KMS-11 (cell line): ENCODE measurements around the gene CDH4.

Experiments
- H2AFZ ChIP-seq: fragments of 200-600 bp; sonication (generic); 2 replicates; pipeline ENCODE4 v1.6.1; 2016; ENCODE audit warnings: antibody characterized with exemption, mixed run types, low read depth
- H3K27ac ChIP-seq: fragments of 200-600 bp; sonication (generic); 2 replicates; pipeline ENCODE4 v1.6.1; 2016; ENCODE audit warnings: mild to moderate bottlenecking, mixed run types
- H3K27me3 ChIP-seq: fragments of 200-600 bp; sonication (generic); 2 replicates; pipeline ENCODE4 v1.6.1; 2017; ENCODE audit warnings: mild to moderate bottlenecking, low read depth, mixed run types, moderate library complexity; ENCODE audit not compliant: insufficient read depth
- H3K36me3 ChIP-seq: fragments of 200-600 bp; sonication (generic); 2 replicates; pipeline ENCODE4 v1.6.1; 2017; ENCODE audit warnings: mild to moderate bottlenecking, mixed run types; ENCODE audit not compliant: insufficient read depth
- H3K4me1 ChIP-seq: fragments of 200-600 bp; sonication (generic); 2 replicates; pipeline ENCODE4 v1.6.1; 2016; ENCODE audit warnings: mild to moderate bottlenecking, low read depth, mixed run types; ENCODE audit not compliant: poor library complexity, severe bottlenecking
- H3K4me2 ChIP-seq: fragments of 200-600 bp; sonication (generic); 2 replicates; pipeline ENCODE4 v1.7.0; 2016; ENCODE audit warnings: mild to moderate bottlenecking, mixed run types
- H3K4me3 ChIP-seq: fragments of 200-600 bp; sonication (generic); IDR thresholded peaks from 2 replicates; pipeline ENCODE4 v1.6.1; 2017; ENCODE audit warnings: low read depth, low read length, mixed read lengths; ENCODE audit not compliant: insufficient read depth
- H3K79me2 ChIP-seq: fragments of 200-600 bp; sonication (generic); 2 replicates; pipeline ENCODE4 v1.6.1; 2016; ENCODE audit warnings: low read depth, mixed run types; ENCODE audit not compliant: insufficient read depth
- H3K9ac ChIP-seq: fragments of 200-600 bp; sonication (generic); 2 replicates; pipeline ENCODE4 v1.6.1; 2016; ENCODE audit warnings: mild to moderate bottlenecking, mixed run types
- H4K20me1 ChIP-seq: fragments of 200-600 bp; sonication (generic); 2 replicates; pipeline ENCODE4 v1.6.1; 2016; ENCODE audit warnings: mild to moderate bottlenecking, mixed run types; ENCODE audit not compliant: insufficient read depth
- CTCF ChIP-seq: fragments of 200-600 bp; sonication (generic); conservative IDR thresholded peaks from 2 replicates; pipeline ENCODE4 v1.6.1; 2017; ENCODE audit warnings: low read depth, mild to moderate bottlenecking, antibody characterized with exemption, low read length, moderate library complexity, mixed read lengths

Gene CDH4

GRCh38 chr20:61297986-61298385, 45.9 kb downstream of the CDH4 start:
- H3K36me3 ChIP-seq: no peaks in the 10 kb centered on the region
- H3K4me3 ChIP-seq: no peak overlapping the region
- H3K9ac ChIP-seq: no peak overlapping the region
- no peak overlapping the region for H3K4me2 ChIP-seq
- H3K27me3 ChIP-seq: no peaks in the 10 kb centered on the region; the same call in 1 of the 2 replicates
- TF ChIP-seq CTCF: no peak
- no peaks in the 10 kb centered on the region for H3K4me1 ChIP-seq
- H2AFZ ChIP-seq: no peak overlapping the region
- no peaks in the 10 kb centered on the region for H4K20me1 ChIP-seq
- no peaks in the 10 kb centered on the region for H3K79me2 ChIP-seq
- H3K27ac ChIP-seq: no peak overlapping the region

- TF ChIP-seq CTCF: no peak
- Histone ChIP-seq H3K9ac (no peak overlapping the region), H3K4me1 (no peaks in the 10 kb centered on the region), H2AFZ (no peak overlapping the region), H3K27ac (no peak overlapping the region), H3K4me2 (no peak overlapping the region), H3K4me3 (no peak overlapping the region), H4K20me1 (no peaks in the 10 kb centered on the region), H3K27me3 (no peaks in the 10 kb centered on the region; the same call in 1 of the 2 replicates), H3K36me3 (no peaks in the 10 kb centered on the region), H3K79me2 (no peaks in the 10 kb centered on the region)
These were observed 46.6 kb downstream of the CDH4 start for GRCh38 chr20:61298661-61299060.

- no peak overlapping the region for H3K4me2 ChIP-seq
- no peak for TF ChIP-seq CTCF
- H3K4me3 ChIP-seq: no peak overlapping the region
These were observed 47.0 kb downstream of the CDH4 start for GRCh38 chr20:61299104-61299503.

GRCh38 chr20:61299618-61300017, 47.6 kb downstream of the CDH4 start:
- no peaks in the 10 kb centered on the region for H3K36me3 ChIP-seq
- no peaks in the 10 kb centered on the region; the same call in 1 of the 2 replicates for H3K27me3 ChIP-seq
- H2AFZ ChIP-seq: no peak overlapping the region
- no peaks in the 10 kb centered on the region for H4K20me1 ChIP-seq
- H3K4me3 ChIP-seq: no peak overlapping the region
- no peak overlapping the region for H3K27ac ChIP-seq
- TF ChIP-seq CTCF: no peak
- H3K4me1 ChIP-seq: no peaks in the 10 kb centered on the region
- H3K4me2 ChIP-seq: no peak overlapping the region
- no peak overlapping the region for H3K9ac ChIP-seq
- H3K79me2 ChIP-seq: no peaks in the 10 kb centered on the region

More at GRCh38 chr20:61299104-61299503, 47.0 kb downstream of the CDH4 start:
- no peaks in the 10 kb centered on the region; the same call in 1 of the 2 replicates for H3K27me3 ChIP-seq
- H3K9ac ChIP-seq: no peak overlapping the region
- no peak overlapping the region for H2AFZ ChIP-seq
- H3K4me1 ChIP-seq: no peaks in the 10 kb centered on the region
- no peaks in the 10 kb centered on the region for H3K79me2 ChIP-seq
- H4K20me1 ChIP-seq: no peaks in the 10 kb centered on the region
- H3K27ac ChIP-seq: no peak overlapping the region
- H3K36me3 ChIP-seq: no peaks in the 10 kb centered on the region

- Histone ChIP-seq H2AFZ (no peak overlapping the region), H4K20me1 (no peaks in the 10 kb centered on the region), H3K4me3 (no peak overlapping the region), H3K36me3 (no peaks in the 10 kb centered on the region), H3K27ac (no peak overlapping the region), H3K4me1 (no peaks in the 10 kb centered on the region), H3K9ac (no peak overlapping the region), H3K27me3 (no peaks in the 10 kb centered on the region; the same call in 1 of the 2 replicates), H3K79me2 (no peaks in the 10 kb centered on the region), H3K4me2 (no peak overlapping the region)
- TF ChIP-seq CTCF: no peak
These were observed 48.2 kb downstream of the CDH4 start for GRCh38 chr20:61300293-61300692.
